ENCODE measurements around the gene CXCL16.
A peak's percentile ranks its signal among the peaks of the same experiment; 100 is the strongest.
"Not testable (repeated sequence)": the region's sequence is repeated elsewhere in the genome, so short reads cannot be mapped to it uniquely, and the experiment has no call there.

Gene CXCL16

DNA sequence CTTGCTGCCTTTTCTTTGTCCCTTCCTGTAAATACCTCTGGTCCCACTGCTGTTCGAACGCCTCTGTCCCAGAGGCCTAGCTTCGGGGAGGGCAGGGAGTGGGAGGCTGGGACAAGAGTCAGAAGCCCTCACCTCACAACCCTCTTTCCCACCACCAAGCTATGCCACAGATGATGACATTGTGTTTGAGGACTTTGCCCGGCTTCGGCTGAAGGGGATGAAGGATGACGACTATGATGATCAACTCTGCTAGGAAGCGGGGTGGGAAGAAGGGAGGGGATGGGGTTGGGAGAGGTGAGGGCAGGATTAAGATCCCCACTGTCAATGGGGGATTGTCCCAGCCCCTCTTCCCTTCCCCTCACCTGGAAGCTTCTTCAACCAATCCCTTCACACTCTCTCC is 18.9 kb downstream of the CXCL16 start:
- no peak for DNase-seq

DNA sequence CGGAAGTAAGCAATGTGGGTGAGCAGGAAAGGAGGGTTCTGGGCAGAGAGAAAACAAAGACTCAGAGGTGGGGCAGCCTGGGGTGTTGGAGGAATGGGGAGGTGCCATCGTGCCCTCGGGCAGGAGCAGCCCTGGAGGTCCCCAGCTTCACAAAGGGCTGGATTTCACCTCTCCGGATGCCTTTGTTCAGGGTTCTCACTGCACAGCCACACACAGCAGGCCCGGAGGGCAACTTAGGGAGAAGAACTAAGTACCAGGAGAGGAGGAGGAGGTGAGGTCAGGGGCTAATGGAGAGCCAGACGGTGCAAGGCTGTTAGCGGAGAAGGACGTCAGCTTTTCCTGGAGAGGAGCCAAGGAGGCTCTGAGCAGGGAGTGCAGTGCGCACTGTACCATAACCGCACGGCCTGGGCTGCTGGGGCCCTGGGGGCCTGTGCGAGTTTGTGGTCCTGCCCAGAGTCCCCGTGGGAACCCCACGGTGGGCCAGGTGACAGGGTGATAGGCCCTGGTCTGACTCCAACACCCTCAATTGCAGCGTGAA is 20.0 kb downstream of the CXCL16 start:
- no peak for DNase-seq

DNA sequence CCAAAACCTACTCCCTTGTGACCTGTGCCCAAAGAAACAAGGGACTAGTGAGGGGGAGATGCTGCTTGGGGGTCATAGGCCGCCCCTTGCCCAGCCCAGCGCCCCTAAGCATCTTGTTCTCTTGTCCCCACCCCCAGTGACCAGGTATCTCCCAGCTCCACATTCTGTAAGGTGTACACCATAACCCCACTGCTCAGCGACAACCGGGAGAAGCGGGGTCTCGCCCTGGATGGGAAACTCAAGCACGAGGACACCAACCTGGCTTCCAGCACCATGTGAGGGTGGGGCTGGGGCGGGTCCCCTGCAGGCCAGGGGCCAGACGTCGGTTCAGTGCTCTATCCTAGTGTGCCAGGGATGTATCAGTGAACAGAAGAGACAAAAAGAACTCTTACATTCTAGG is 20.6 kb downstream of the CXCL16 start:
- DNase-seq, result no peak

DNA sequence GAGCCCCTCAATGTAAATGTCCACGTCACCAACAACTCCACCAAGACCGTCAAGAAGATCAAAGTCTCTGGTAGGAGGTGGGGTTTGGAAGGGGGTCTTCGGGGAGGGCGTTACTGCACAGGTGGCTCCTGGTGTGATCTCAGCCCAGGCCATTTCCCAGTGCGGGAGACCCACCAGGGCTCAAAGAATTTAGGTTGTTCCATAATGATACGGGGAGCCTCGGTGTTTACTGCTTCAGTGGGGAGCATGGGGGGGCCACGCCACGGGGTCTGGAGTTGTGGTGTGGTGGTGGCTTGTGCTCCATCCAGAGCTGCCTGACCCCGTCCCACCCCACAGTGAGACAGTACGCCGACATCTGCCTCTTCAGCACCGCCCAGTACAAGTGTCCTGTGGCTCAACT is 21.5 kb downstream of the CXCL16 start:
- DNase-seq, result no peak

DNA sequence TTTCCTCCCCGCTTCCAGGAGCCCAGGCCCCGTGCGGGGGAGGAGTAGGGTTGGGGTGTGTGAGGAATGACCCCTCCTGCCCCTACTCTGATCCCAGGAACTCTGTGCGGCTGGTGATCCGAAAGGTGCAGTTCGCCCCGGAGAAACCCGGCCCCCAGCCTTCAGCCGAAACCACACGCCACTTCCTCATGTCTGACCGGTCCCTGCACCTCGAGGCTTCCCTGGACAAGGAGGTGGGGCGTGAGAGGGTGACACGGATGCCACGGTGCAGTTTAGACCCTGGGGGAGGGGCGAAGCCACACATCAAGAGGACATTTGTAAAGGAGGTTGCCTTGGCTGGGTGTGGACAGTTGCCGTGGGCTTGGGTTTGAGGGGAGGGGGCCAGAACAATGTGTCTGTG is 21.9 kb downstream of the CXCL16 start:
- DNase-seq, result no peak

DNA sequence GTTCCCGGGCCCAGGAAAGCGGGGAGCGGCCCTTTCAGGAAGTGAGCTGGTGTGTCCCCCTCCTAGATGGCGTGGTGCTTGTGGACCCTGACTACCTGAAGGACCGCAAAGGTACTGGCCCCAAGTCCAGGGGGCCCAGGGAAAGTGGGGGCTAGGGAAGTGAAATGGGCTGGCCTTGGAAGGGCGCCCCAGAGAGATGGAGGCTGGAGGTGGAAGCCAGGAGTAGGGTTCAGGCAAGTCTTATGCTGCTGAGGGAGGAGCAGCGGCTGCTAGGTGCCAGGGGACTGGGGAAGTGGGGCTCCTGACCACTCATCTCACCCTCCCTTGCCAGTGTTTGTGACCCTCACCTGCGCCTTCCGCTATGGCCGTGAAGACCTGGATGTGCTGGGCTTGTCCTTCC is 23.6 kb downstream of the CXCL16 start:
- DNase-seq, result no peak

DNA sequence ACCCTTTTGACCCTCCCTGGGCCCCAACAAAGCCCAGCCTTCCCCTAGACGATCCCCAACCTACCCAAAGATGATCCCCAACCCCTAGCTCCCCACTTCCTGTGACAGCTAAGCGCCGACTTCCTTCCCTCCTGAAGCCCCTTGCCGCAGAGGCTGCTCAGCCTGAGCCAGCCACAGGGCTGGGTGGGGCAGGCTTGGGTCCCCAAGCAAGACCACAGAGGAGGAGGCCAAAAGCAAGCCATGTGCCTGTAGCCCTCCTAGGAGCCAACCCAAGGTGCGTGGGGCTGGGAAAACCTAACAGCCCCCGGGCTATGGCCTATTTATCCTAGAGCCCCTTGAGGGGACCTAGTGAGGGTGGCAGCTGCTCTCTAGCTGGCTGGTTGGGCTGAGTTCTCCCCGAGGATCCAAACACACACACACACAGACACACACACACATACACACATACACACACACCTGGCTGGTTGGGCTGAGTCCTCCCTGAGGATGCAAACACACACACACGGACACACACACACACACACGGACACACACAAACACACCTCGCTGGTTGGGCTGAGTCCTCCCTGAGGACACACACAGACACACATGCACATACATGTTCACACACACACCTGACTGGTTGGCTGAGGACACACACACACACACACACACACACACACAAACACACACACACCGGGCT is 24.5 kb downstream of the CXCL16 start:
- no peak for DNase-seq

DNA sequence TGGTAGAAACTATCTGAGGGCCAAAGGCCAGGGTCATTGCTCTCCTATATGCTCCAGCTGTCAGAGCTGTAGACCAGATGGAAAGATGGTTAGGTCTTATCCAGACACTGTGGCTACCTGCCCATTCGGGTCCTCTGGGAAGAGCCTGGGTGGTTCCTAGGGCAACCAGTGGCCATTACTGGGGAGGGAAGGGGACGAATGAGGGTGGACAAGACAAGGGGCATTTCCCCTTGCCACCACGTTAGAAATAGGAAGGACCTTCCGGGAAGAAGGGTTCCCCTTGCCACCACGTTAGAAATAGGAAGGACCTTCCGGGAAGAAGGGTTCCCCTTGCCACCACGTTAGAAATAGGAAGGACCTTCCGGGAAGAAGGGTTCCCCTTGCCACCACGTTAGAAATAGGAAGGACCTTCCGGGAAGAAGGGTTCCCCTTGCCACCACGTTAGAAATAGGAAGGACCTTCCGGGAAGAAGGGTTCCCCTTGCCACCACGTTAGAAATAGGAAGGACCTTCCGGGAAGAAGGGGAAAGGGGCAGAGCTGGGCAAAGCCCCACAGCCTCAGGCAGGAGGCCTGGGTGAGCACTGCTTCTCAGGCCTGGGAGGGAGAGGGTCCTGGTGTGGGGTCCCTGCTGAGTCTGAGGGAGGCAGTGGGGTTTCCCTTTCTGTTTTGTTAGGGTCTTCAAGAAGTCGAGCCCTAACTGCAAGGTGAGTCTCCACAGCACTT is 25.2 kb downstream of the CXCL16 start:
- not testable (repeated sequence) for DNase-seq

DNA sequence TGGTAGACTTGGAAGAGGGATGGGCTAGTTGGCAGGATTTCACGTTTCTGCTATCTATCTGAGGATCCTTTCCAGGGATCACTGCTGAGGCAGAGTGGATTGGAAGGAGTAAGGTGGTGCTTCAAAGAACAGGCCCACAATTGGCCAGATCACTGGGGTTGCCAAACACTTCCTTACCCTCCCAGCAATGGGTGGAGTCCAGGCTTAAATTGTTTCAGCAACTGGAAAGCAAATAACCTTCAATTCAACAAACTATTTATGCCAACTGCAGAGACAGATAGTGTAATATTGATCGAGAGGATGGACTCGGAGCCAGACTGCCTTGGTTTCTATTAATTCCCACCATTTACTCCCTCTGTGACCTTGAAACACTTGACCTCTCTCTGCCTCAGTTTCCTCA is 27.2 kb downstream of the CXCL16 start:
- no peak for DNase-seq

DNA sequence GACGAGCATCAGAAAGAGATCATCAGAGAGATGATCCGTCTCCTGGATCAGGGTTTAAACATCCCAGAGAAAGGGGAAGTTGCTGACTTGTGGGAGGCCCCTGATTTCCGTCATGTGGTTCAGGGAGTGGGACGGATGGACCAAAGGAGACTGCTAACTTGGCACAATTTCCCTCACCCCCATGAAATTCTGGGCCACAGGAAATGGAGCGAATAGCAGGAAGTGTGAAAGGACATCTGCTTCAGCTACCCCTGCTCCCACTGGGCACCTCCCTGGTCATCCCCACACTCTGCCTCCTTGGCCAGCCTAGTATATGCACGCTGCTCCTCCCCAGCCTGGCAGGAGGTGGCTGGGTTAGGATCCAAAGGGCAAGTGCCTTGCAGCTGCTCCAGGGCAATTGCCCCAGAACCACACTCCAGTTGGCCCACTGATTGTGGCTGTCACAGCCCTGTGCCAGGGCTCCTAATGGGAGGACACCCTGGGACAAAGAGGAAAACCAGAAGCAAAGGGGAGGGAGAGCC is 28.0 kb downstream of the CXCL16 start:
- no peak for DNase-seq

DNA sequence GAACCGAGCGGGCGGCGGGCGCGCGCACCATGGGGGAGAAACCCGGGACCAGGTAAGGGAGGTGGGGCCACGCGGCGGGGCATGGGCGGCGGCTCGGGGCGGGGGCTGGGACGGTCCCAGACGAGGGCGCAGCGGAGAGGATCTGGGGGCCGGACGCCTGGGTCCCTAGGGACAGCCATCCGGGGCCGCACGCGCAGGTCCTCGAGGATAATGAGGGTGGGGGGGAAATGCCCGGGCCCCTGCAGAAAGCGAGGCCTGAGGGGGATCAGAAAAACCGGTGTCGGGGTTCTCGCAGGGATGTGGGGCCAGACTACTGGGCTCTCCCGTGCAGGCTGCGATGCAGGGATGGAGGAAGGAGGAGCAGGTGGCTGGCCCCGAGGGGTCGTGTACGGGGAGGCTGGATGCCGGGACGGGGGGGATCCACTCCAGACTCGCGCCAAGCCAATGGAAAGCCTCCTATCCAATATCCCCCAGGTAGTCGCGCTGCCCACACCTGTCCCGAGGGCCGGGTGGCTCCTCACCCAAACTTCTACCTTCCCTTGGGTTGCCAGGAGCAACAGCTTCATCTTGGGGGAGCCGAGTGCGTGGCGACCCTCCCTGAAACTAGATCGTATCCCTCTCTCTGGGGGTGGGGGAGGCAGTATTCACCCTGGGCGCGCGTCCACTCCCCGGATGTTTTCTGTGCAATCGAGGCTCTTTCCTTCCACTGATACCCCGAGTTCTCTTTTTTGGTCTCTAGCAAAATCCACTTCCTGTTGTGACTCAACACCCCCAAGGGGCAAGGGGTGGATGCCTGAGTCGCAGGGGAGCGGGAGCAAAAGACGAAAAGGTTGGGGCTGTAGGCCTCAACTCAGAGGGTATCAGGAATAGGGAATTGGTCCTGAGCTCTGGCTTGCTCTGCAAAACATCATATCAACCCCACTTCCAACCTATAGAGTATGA is 28.8 kb downstream of the CXCL16 start:
- peak; percentile 62 for DNase-seq

DNA sequence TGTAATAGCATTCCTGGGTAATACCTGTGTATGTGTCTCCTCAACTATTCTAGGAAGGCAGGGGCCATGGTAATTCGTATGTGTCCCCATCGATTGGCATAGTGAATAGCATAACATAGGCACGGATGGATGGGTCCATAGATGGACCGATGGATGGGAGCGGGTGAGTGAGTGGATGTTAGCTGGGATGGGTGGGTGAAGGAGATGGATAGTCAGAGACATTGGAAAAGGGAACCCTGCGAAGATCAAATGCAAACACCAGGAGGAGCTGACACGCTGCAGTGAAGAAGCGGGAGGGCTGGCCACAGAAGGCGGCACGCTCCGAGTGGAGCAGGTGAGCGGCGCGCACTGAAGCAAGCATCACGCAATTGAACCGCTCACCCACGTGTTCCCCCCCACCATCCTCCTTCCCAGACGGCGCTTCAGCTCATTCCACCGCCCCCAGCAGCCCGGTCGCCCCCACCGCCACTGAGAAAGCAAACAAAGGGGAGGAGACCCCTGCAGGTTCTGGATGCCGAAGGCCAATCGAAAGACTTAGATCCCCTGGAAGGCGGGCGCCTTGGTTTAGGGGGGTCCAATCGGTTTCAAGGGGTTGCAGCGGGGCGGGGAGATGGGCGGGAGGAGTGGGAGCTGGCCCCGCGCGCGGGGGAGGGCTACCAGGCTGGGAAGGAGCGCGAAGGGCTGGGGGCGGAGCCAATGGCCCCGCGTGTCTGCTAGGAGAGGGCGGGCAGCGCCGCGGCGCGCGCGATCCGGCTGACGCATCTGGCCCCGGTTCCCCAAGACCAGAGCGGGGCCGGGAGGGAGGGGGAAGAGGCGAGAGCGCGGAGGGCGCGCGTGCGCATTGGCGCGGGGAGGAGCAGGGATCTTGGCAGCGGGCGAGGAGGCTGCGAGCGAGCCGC is 29.7 kb downstream of the CXCL16 start, which contains the start of gene ARRB2:
Gene ARRB2, plus strand, starts transcription at position 839 of the 899 bp plus-strand sequence. CDS start 90 bp downstream, outside the sequence.
- DNase-seq, result peak; percentile 98

DNA sequence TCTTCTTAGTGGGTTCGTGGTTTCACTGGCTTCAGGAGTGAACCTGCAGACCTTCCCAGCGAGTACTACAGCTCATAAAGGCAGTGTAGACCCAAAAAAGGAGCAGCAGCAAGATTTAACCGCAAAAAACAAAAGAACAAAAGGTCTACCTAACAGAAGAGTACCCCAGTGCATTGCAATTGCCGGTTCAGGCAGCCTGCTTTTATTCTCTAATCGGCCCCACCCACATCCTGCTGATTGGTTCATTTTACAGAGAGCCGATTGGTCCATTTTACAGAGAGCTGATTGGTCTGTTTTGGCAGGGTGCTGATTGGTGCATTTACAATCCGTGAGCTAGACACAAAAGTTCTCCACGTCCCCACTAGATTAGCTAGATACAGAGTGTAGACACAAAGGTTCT is 31.3 kb downstream of the CXCL16 start:
- DNase-seq, result peak; percentile 79

DNA sequence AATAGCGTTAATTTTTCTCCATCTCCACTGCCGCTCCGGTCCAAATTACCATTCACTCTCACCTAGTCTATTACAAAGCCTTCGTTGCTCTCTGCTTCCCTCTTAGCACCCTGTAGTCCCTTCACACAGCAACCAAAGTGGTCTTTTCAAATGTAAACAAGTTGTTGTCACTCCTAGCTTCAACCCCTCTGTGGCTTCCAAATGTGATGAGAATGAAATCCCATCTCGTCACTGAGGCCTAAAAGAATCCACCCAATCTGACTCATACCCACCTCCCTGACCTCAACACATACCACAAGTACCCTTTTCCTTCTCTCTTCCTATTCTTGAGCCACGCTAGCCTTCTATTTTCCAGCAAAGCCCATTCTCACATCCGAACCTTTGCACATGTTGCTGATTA is 33.6 kb downstream of the CXCL16 start:
- DNase-seq, result no peak

DNA sequence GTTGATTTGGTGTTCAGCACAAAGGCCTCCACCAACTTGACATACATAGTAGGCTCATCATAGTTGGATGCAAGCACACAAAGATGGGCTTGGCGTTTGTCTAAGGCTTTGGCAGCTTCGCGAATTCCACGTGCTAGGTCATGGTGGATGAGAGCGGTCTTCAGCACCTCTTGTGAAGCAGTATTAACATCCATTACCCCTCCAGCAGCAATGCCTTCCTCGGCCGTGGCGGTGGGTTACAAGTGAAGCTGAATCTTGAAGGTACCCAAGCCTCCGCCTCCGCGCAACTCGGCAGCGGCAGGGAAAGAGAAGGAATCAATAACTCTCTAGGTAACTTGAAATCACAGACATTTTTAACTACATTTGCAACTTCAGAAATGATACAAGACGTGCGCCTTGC is 34.7 kb downstream of the CXCL16 start:
- DNase-seq, result no peak

DNA sequence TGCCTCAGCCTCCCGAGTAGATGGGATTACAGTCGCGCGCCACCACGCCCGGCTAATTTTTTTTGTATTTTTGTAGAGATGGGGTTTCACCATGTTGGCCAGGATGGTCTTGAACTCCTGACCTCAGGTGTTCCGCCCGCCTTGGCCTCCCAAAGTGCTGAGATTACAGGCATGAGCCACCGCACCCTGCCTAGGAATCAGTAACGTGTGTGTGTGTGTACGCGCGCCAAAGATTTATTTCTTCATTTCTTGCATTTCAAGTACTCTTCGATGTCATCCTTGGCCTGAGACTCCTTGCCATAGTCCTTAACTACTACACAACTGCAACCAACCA is 35.2 kb downstream of the CXCL16 start:
- not testable (repeated sequence) for DNase-seq

DNA sequence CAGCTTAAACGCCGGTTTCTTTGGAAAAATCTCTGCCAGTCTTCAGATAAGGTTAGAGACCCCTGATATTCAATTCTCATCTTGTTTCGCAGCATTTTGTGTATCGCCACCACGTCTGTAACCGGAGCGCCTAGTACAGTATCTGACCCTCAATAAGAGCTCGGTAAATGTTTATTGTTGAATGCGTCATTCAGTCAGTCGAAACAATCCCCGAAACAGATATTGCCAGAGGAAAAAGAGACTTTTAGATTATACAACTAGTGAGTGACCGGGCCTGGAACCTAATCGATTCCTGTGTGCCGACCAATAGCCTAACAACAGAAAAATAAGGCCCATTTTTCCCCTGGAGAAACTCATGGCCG is 36.4 kb downstream of the CXCL16 start:
- DNase-seq, result no peak

DNA sequence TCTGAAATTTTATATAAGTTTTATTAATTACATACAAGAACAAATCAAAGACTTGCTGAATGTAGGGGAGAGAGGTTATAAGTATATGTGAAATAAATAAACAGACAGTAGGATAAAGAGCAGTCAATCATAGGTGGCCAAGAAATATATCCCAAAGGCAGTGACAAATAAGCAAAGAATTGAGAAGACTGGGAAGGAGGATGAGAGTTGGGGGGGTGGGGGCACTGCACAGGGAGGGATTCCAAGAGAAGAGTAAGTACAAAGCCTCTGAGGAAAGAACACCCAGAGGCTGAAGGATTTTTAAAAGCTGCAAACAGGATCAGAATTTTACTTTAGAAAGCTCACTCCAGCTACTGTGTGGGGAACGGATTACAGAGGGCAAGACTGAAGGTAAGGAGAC is 38.6 kb downstream of the CXCL16 start:
- DNase-seq, result no peak

DNA sequence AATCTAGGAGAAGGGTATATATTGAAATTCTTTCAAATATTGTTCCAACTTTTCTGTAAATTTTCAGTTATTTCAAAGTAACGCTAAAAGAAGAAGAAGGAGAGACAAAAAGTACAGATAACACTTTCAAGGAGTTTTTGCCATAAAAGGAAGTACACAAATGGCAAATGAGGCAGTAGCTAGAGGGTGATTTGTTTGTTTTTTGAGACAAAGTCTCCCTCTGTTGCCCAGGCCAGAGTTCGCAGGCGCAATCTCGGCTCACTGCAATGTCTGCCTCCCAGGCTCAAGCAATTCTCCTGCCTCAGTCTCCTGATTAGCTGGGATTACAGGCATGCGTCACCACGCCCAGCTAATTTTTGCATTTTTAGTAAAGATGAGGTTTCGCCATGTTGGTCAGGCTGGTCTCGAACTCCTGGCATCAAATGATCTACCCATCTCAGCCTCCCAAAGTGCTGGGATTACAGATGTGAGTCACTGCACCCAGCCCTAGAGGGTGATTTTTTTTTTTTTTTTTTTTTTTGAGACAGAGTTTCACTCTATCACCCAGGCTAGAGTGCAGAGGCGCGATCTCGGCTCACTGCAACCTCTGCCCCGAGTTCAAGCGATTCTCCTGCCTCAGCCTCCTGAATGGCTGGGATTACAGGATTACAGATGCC is 40.2 kb downstream of the CXCL16 start:
- not testable (repeated sequence) for DNase-seq

DNA sequence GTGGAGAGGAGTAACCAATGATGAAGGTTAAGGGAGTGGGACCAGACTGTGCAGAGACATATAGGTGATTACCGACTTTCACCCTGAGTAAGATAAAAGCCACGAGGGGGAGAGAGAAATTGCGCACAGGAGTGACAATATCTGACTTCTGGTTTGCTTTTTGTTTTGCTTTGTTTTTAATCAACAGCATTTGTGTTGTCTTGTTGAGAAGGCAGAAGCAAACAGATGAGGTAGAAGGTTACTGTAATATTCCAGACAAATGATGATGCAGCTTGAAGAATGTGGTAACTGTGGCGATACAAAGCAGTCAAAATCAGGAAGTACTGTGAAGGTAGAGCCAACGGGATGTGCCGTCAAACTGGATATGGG is 43.3 kb downstream of the CXCL16 start:
- DNase-seq, result no peak

DNA sequence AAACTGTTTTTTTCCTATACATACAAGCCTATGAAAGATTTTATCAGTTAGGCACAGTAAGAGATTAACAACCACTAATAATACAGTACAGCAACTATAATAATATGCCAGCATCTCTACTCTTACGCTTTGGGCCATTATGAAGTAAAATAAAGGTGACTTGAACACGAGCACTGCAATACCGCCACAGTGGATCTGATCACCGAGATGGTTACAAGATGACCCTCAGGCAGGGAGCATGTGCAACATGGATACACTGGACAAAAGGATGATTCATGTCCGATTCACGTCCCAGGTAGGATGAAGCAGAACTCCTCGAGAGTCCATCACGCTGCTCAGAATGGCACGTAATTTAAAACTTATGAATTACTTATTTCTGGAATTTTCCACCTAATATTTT is 46.3 kb downstream of the CXCL16 start:
- DNase-seq, result no peak

DNA sequence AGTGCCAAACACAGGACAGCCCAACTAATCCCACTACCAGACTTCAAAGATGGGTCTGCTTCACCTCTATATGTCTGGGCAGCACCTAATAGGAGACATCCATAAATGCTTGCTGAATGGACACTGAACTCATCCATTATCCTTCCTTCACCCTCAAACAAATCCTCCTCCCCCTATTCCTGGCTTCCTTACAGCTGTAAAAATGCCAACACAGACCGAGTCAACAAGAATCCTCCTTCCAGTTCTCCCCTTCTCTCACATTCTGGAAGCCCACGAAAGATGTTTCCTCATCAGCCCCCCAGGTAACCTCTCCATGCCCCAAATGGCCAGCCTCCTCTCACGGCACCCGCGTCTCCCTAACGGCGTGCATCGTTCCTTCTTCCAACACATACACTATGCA is 48.0 kb downstream of the CXCL16 start:
- DNase-seq, result no peak

Measured in activated CD4-positive, alpha-beta T cell treated with anti-CD3 and anti-CD28 coated beads for 48 hours (primary cell).